NCI-H524 treated with DMSO at 0.1 percent for 48 hours (cell line): ENCODE measurements around the gene KRT2.

Experiments
- DNase-seq: peaks from one replicate; lab custom pipeline; 2025; lab: John Stamatoyannopoulos, UW

The KRT2 gene

GRCh38 chr12:52663420-52663819 lies 11.4 kb upstream of the KRT2 start:
- DNase-seq, result no peak

GRCh38 chr12:52662918-52663229 lies 10.9 kb upstream of the KRT2 start:
- no peak for DNase-seq

- no peak for DNase-seq
Measured at GRCh38 chr12:52662093-52662917, 10.3 kb upstream of the KRT2 start.

GRCh38 chr12:52661668-52662067 lies 9.7 kb upstream of the KRT2 start:
- no peak for DNase-seq

GRCh38 chr12:52660934-52661499 lies 9.0 kb upstream of the KRT2 start:
- DNase-seq, result no peak

- no peak for DNase-seq
Measured at GRCh38 chr12:52659951-52660350, 7.9 kb upstream of the KRT2 start.

GRCh38 chr12:52659395-52659794 lies 7.4 kb upstream of the KRT2 start:
- no peak for DNase-seq

GRCh38 chr12:52658196-52658595 lies 6.2 kb upstream of the KRT2 start:
- DNase-seq, result no peak

GRCh38 chr12:52657250-52657902 lies 5.4 kb upstream of the KRT2 start:
- no peak for DNase-seq

- no peak for DNase-seq
Measured at GRCh38 chr12:52656616-52657015, 4.6 kb upstream of the KRT2 start.

- DNase-seq, result no peak
Measured at GRCh38 chr12:52655720-52656124, 3.7 kb upstream of the KRT2 start.

- no peak for DNase-seq
Measured at GRCh38 chr12:52655251-52655650, 3.2 kb upstream of the KRT2 start.

GRCh38 chr12:52650520-52651081 lies 1.4 kb downstream of the KRT2 start:
- peak; percentile 27 for DNase-seq

GRCh38 chr12:52649066-52649465 lies 2.9 kb downstream of the KRT2 start:
- no peak for DNase-seq

GRCh38 chr12:52648012-52648550 lies 3.9 kb downstream of the KRT2 start:
- DNase-seq, result no peak

GRCh38 chr12:52647601-52648000 lies 4.4 kb downstream of the KRT2 start:
- no peak for DNase-seq

GRCh38 chr12:52646613-52647012 lies 5.4 kb downstream of the KRT2 start:
- DNase-seq, result no peak

- no peak for DNase-seq
Measured at GRCh38 chr12:52645982-52646381, 6.0 kb downstream of the KRT2 start.

- no peak for DNase-seq
Measured at GRCh38 chr12:52645120-52645761, 6.8 kb downstream of the KRT2 start.

GRCh38 chr12:52644078-52644415 lies 8.0 kb downstream of the KRT2 start:
- no peak for DNase-seq

- no peak for DNase-seq
Measured at GRCh38 chr12:52643233-52644077, 8.6 kb downstream of the KRT2 start.

GRCh38 chr12:52641468-52641867 lies 10.5 kb downstream of the KRT2 start:
- no peak for DNase-seq
